HCT116 (cell line): ENCODE measurements around the gene ALOX5AP. TPM values are rescaled to one million over a fixed set of nuclear protein-coding genes. Genes with fewer than 3 reads are reported as not detected.

Source experiments
- ATAC-seq: fragments of 200-7000 bp; cut with Tn5 transposase; 2 replicates; pipeline ENCODE4 v1.9.1; 2020; ENCODE audit warnings: mild to moderate bottlenecking, moderate library complexity
- BruUV-seq: library from RNA; stranded (reverse); fragments of 400-500 nt; replicated peaks from 2 replicates; lab custom pipeline; 2021; lab: Mats Ljungman, UMichigan
- CTCF ChIA-PET: fragments of 300-600 bp; sonication (Branson Sonifier 250); formaldehyde crosslinking; loops from one replicate; lab custom pipeline; 2021; ENCODE audit warnings: antibody characterized with exemption; lab: Charles Lee
- POLR2A ChIA-PET: fragments of 300-600, 350-600 bp; sonication (Branson Sonifier 250); formaldehyde crosslinking; loops from one replicate; lab custom pipeline; 2021; ENCODE audit warnings: antibody characterized with exemption; lab: Charles Lee
- RAD21 ChIA-PET, 2 experiments: fragments of 300-600 bp; sonication (Branson Sonifier 250); formaldehyde crosslinking; loops; one replicate each; lab custom pipeline; 2023; ENCODE audit warnings: low total read pairs in 2 of 2; ENCODE audit not compliant: uncharacterized antibody in 2 of 2, unreplicated experiment in 2 of 2, low non-redundant PET in 1 of 2; lab: Charles Lee
- DNase-seq: peaks from one replicate; pipeline ENCODE4 v3.0.0-alpha.2; 2010; ENCODE audit warnings: low read depth, low spot score
- H2AFZ ChIP-seq: fragments of 200-600 bp; shearing (Covaris generic), sonication (generic); 2 replicates; pipeline ENCODE4 v1.6.1; 2017; ENCODE audit warnings: low read depth, mixed run types, mixed read lengths, antibody characterized with exemption, low read length; ENCODE audit not compliant: poor library complexity, severe bottlenecking
- H3K27ac ChIP-seq: 2 replicates; pipeline ENCODE4 v1.5.1; 2012; ENCODE audit warnings: low read depth, low read length
- H3K27me3 ChIP-seq: fragments of 200-600 bp; sonication (generic); 2 replicates; pipeline ENCODE4 v1.6.1; 2016; ENCODE audit warnings: mixed run types, low read length, mixed read lengths; ENCODE audit not compliant: insufficient read depth
- H3K36me3 ChIP-seq, 2 experiments: fragments of 200-500 bp in 1 of 2; fragments of 200-600 bp in 1 of 2; sonication (Bioruptor generic) in 1 of 2; sonication (generic) in 1 of 2; 2 replicates each; pipeline versions ENCODE4 v1.5.1 to v1.6.1; 2014 to 2016; ENCODE audit warnings: low read length in 2 of 2, inconsistent platforms in 1 of 2, mixed read lengths in 1 of 2, mixed run types in 1 of 2; ENCODE audit not compliant: insufficient read depth in 2 of 2, control insufficient read depth in 1 of 2
- H3K4me1 ChIP-seq, 2 experiments: fragments of 200-600 bp in 1 of 2; sonication (generic) in 1 of 2; 2 replicates each; pipeline versions ENCODE4 v1.5.1 to v1.6.1; 2012 to 2017; ENCODE audit warnings: low read length in 2 of 2, inconsistent platforms in 1 of 2, mild to moderate bottlenecking in 1 of 2, mixed read lengths in 1 of 2, mixed run types in 1 of 2, moderate library complexity in 1 of 2; ENCODE audit not compliant: insufficient read depth in 2 of 2, control insufficient read depth in 1 of 2
- H3K4me2 ChIP-seq: fragments of 200-600 bp; sonication (generic); 2 replicates; pipeline ENCODE4 v1.6.1; 2017; ENCODE audit warnings: mixed run types, low read length, mixed read lengths
- H3K4me3 ChIP-seq, 2 experiments: fragments of 200-600 bp in 1 of 2; sonication (generic) in 1 of 2; replicated peaks in 1 of 2; 2 replicates each; pipeline ENCODE4 v1.5.1; 2011 to 2016; ENCODE audit warnings: low read length in 2 of 2, control low read depth in 1 of 2, low read depth in 1 of 2, mild to moderate bottlenecking in 1 of 2, mixed read lengths in 1 of 2, mixed run types in 1 of 2
- H3K79me2 ChIP-seq: fragments of 200-600 bp; sonication (generic); 2 replicates; pipeline ENCODE4 v1.6.1; 2017; ENCODE audit warnings: mild to moderate bottlenecking, mixed run types, low read length, moderate library complexity, mixed read lengths; ENCODE audit not compliant: insufficient read depth
- H3K9ac ChIP-seq: fragments of 200-600 bp; sonication (generic); 2 replicates; pipeline ENCODE4 v1.6.1; 2016; ENCODE audit warnings: low read length, mixed read lengths
- H3K9me2 ChIP-seq: fragments of 200-600 bp; sonication (generic), shearing (Covaris generic); 2 replicates; pipeline ENCODE4 v1.6.1; 2017; ENCODE audit warnings: mixed run types, mild to moderate bottlenecking, moderate library complexity; ENCODE audit not compliant: insufficient read depth
- H3K9me3 ChIP-seq, 2 experiments: fragments of 200-500 bp in 1 of 2; fragments of 200-600 bp in 1 of 2; sonication (Bioruptor generic) in 1 of 2; sonication (generic) in 1 of 2; 2 replicates each; pipeline ENCODE4 v1.6.1; 2014 to 2017; ENCODE audit warnings: low read length in 2 of 2, mixed read lengths in 2 of 2, inconsistent platforms in 1 of 2, low read depth in 1 of 2, mild to moderate bottlenecking in 1 of 2, mixed run types in 1 of 2, moderate library complexity in 1 of 2; ENCODE audit not compliant: control insufficient read depth in 1 of 2, insufficient read depth in 1 of 2
- H4K20me1 ChIP-seq: fragments of 200-600 bp; sonication (generic), shearing (Covaris generic); 2 replicates; pipeline ENCODE4 v1.6.1; 2017; ENCODE audit warnings: mixed run types, mild to moderate bottlenecking, moderate library complexity; ENCODE audit not compliant: insufficient read depth
- CBX3 ChIP-seq: IDR thresholded peaks from 2 replicates; pipeline ENCODE4 v1.6.1; 2012; ENCODE audit warnings: low read depth
- CEBPB ChIP-seq: IDR thresholded peaks from 2 replicates; pipeline ENCODE4 v1.6.1; 2012; ENCODE audit warnings: low read depth
- EGR1 ChIP-seq: IDR thresholded peaks from 2 replicates; pipeline ENCODE4 v1.6.1; 2012; ENCODE audit warnings: low read depth
- ELF1 ChIP-seq: IDR thresholded peaks from 2 replicates; pipeline ENCODE4 v1.6.1; 2012; ENCODE audit warnings: low read depth, borderline replicate concordance
- EZH2 ChIP-seq: fragments of 200-600 bp; sonication (generic); IDR thresholded peaks from 2 replicates; pipeline ENCODE4 v1.6.1; 2017; ENCODE audit warnings: antibody characterized with exemption, mixed run types
- EZH2phosphoT487 ChIP-seq: fragments of 200-600 bp; IDR thresholded peaks from 2 replicates; pipeline ENCODE4 v1.6.1; 2018; ENCODE audit warnings: antibody characterized with exemption, borderline replicate concordance
- FOSL1 ChIP-seq: IDR thresholded peaks from 2 replicates; pipeline ENCODE4 v1.6.1; 2012; ENCODE audit warnings: low read depth
- JUND ChIP-seq: IDR thresholded peaks from 2 replicates; pipeline ENCODE4 v1.6.1; 2012
- POLR2A ChIP-seq: IDR thresholded peaks from 2 replicates; pipeline ENCODE4 v1.7.0; 2011; ENCODE audit warnings: borderline replicate concordance; ENCODE audit not compliant: insufficient read depth, insufficient read length; ENCODE audit errors: extremely low read depth
- POLR2AphosphoS5 ChIP-seq: IDR thresholded peaks from 2 replicates; pipeline ENCODE4 v1.6.1; 2011; ENCODE audit warnings: mild to moderate bottlenecking, low read depth, low read length, moderate library complexity
- RAD21 ChIP-seq: IDR thresholded peaks from 2 replicates; pipeline ENCODE4 v1.6.1; 2012; ENCODE audit warnings: low read depth, mild to moderate bottlenecking
- REST ChIP-seq: IDR thresholded peaks from 2 replicates; pipeline ENCODE4 v1.6.1; 2012; ENCODE audit warnings: low read depth
- SIN3A ChIP-seq: IDR thresholded peaks from 2 replicates; pipeline ENCODE4 v1.6.1; 2012; ENCODE audit warnings: low read depth
- SP1 ChIP-seq: IDR thresholded peaks from 2 replicates; pipeline ENCODE4 v1.6.1; 2012; ENCODE audit warnings: low read depth
- TCF7L2 ChIP-seq: IDR thresholded peaks from 2 replicates; pipeline ENCODE4 v1.7.0; 2011; ENCODE audit warnings: borderline replicate concordance, inconsistent platforms; ENCODE audit not compliant: insufficient read depth, insufficient read length; ENCODE audit errors: extremely low read depth
- YY1 ChIP-seq: IDR thresholded peaks from 2 replicates; pipeline ENCODE4 v1.6.1; 2011; ENCODE audit warnings: low read length, low read depth, moderate library complexity, mild to moderate bottlenecking; ENCODE audit not compliant: insufficient replicate concordance; ENCODE audit errors: extremely low read depth
- ZBTB33 ChIP-seq: IDR thresholded peaks from 2 replicates; pipeline ENCODE4 v1.6.1; 2011; ENCODE audit warnings: mild to moderate bottlenecking, low read length, moderate library complexity; ENCODE audit not compliant: insufficient replicate concordance; ENCODE audit errors: extremely low read depth
- ZFX ChIP-seq: fragments of 450-650 bp; IDR thresholded peaks from 2 replicates; pipeline ENCODE4 v1.6.1; 2017
- ZNF274 ChIP-seq: fragments of 200-500 bp; sonication (Bioruptor generic); IDR thresholded peaks from 2 replicates; pipeline ENCODE4 v1.6.1; 2014; ENCODE audit warnings: mild to moderate bottlenecking, low read depth, low read length, inconsistent platforms
- intact Hi-C: fragments of 100-400 bp; cut with micrococcal nuclease; formaldehyde crosslinking; loops from 2 replicates; pipeline ENCODE4 v1.10.0; 2022
- total RNA-seq: library from RNA; stranded (reverse); gene quantifications from one replicate; pipeline ENCODE4 v1.2.1, GENCODE V29; 2021; ENCODE audit not compliant: unreplicated experiment
- TF ChIP-seq, protein P1 (sequence below): IDR thresholded peaks from 2 replicates; pipeline ENCODE4 v1.6.1; 2012

ALOX5AP gene
- total RNA-seq, 1 experiment from 2014 or later: not detected

DNA sequence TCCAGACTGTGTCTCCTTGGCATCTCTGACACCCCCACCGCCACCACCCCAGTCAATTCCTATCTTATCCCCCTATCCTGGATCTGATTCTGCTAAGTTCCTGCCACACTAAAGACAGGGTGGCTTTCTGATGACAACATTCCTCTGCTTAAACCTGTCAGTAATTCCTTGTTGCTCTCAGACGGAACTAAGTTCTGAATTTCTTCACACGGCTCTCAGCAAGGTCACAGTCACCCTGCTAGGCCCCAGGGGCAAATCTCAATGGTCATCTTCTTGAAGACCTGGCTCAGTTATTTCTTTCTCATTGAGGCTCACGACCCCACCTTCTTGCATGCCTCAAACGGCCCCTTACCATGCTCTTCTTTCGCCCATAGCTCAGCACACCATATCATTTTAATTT lies 7.6 kb downstream of the ALOX5AP start:
- intact Hi-C loops: loop anchor here (5.0 kb wide), 1 partner anchor 126 kb away; the partner anchor contains the start of gene USPL1
- peak overlapping the region; percentile 66 for H3K4me2 ChIP-seq
- POLR2A ChIA-PET: no interaction called here
- H4K20me1 ChIP-seq: no peaks in the 10 kb centered on the region; the same call in 1 of the 2 replicates
- no peak overlapping the region for H3K4me3 ChIP-seq
- H3K79me2 ChIP-seq: no peaks in the 10 kb centered on the region
- peaks cover 34 to 42% of the 10 kb centered on the region in 2 experiments for H3K4me1 ChIP-seq
- H3K9me3 ChIP-seq: no peaks in the 10 kb centered on the region
- no peak overlapping the region; the same call in 1 of the 2 replicates for H3K27ac ChIP-seq
- TF ChIP-seq POLR2A (no peak), CEBPB (no peak), POLR2AphosphoS5 (no peak), EZH2phosphoT487 (no peak), ZFX (no peak), ELF1 (no peak), ZBTB33 (no peak), SP1 (no peak), JUND (no peak), FOSL1 (no peak), YY1 (no peak), SIN3A (no peak), TCF7L2 (no peak), RAD21 (no peak), CBX3 (no peak), REST (no peak), EGR1 (no peak), EZH2 (no peak), ZNF274 (no peak)
- TF ChIP-seq, protein P1, sequence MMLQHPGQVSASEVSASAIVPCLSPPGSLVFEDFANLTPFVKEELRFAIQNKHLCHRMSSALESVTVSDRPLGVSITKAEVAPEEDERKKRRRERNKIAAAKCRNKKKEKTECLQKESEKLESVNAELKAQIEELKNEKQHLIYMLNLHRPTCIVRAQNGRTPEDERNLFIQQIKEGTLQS: no peak
- DNase-seq (no peak), ATAC-seq (no peak)
- H3K27me3 ChIP-seq: peaks cover 42% of the 10 kb centered on the region
- H2AFZ ChIP-seq: no peak overlapping the region
- no peaks in the 10 kb centered on the region for H3K9me2 ChIP-seq
- CTCF ChIA-PET: no interaction called here
- RAD21 ChIA-PET: no interaction called here
- no peak overlapping the region for H3K9ac ChIP-seq
- no TSS peak for BruUV-seq
- no peaks in the 10 kb centered on the region for H3K36me3 ChIP-seq
